GM23338 (cell line): ENCODE results near the gene CASP5. TPM values are rescaled to one million over a fixed set of nuclear protein-coding genes. Genes with fewer than 3 reads are reported as not detected.

Source experiments
- ATAC-seq: fragments of 200-7000 bp; cut with Tn5 transposase; 3 replicates; pipeline ENCODE4 v1.9.1; 2020
- DNase-seq: peaks from one replicate; pipeline ENCODE4 v3.0.0-alpha.2; 2015; ENCODE audit warnings: low spot score
- H2AFZ ChIP-seq: fragments of 200-600 bp; sonication (generic); 2 replicates; pipeline ENCODE4 v1.8.0; 2016; ENCODE audit warnings: antibody characterized with exemption, mild to moderate bottlenecking, moderate library complexity
- H3F3A ChIP-seq: fragments of 200-600 bp; sonication (generic); replicated peaks from 2 replicates; pipeline ENCODE4 v1.8.0; 2017; ENCODE audit warnings: antibody characterized with exemption, mixed run types, low read depth
- H3K27ac ChIP-seq: fragments of 200-600 bp; sonication (generic); 2 replicates; pipeline ENCODE4 v1.6.1; 2016; ENCODE audit warnings: low read depth
- H3K27me3 ChIP-seq: fragments of 200-600 bp; sonication (generic); 2 replicates; pipeline ENCODE4 v1.8.0; 2016; ENCODE audit warnings: mild to moderate bottlenecking, mixed run types, moderate library complexity; ENCODE audit not compliant: insufficient read depth
- H3K36me3 ChIP-seq: fragments of 200-600 bp; sonication (generic); 2 replicates; pipeline ENCODE4 v1.8.0; 2016; ENCODE audit warnings: mild to moderate bottlenecking; ENCODE audit not compliant: insufficient read depth
- H3K4me1 ChIP-seq: fragments of 200-600 bp; sonication (generic); 2 replicates; pipeline ENCODE4 v1.8.0; 2016; ENCODE audit warnings: mild to moderate bottlenecking, moderate library complexity; ENCODE audit not compliant: insufficient read depth
- H3K4me2 ChIP-seq: fragments of 200-600 bp; sonication (generic); 2 replicates; pipeline ENCODE4 v1.7.1; 2017; ENCODE audit warnings: mixed run types
- H3K4me3 ChIP-seq: fragments of 200-600 bp; sonication (generic); 2 replicates; pipeline ENCODE4 v1.6.1; 2016; ENCODE audit warnings: mixed run types
- H3K79me2 ChIP-seq: fragments of 200-600 bp; sonication (generic); replicated peaks from 2 replicates; pipeline ENCODE4 v1.8.0; 2017; ENCODE audit warnings: mild to moderate bottlenecking; ENCODE audit not compliant: insufficient read depth
- H3K9me2 ChIP-seq: fragments of 200-600 bp; sonication (generic); 2 replicates; pipeline ENCODE4 v1.8.0; 2017; ENCODE audit not compliant: insufficient read depth
- H4K20me1 ChIP-seq: fragments of 200-600 bp; sonication (generic); replicated peaks from 2 replicates; pipeline ENCODE4 v1.8.0; 2017; ENCODE audit warnings: mild to moderate bottlenecking; ENCODE audit not compliant: insufficient read depth
- H3K27ac Mint-ChIP-seq: 2 replicates; pipeline ENCODE4 v1.8.0; 2020; ENCODE audit warnings: inconsistent platforms, mild to moderate bottlenecking, moderate library complexity, mixed read lengths
- H3K27me3 Mint-ChIP-seq: 3 replicates; pipeline ENCODE4 v1.8.0; 2022; ENCODE audit warnings: low read depth, mild to moderate bottlenecking, moderate library complexity, mixed read lengths, inconsistent platforms; ENCODE audit not compliant: insufficient read depth, poor library complexity
- H3K36me3 Mint-ChIP-seq: 3 replicates; pipeline ENCODE4 v1.8.0; 2021; ENCODE audit warnings: low read depth, mild to moderate bottlenecking, inconsistent platforms, moderate library complexity, mixed read lengths
- H3K4me1 Mint-ChIP-seq: 3 replicates; pipeline ENCODE4 v1.8.0; 2020; ENCODE audit warnings: mild to moderate bottlenecking, inconsistent platforms, mixed read lengths
- H3K4me3 Mint-ChIP-seq: 3 replicates; pipeline ENCODE4 v1.8.0; 2021; ENCODE audit warnings: moderate library complexity, mild to moderate bottlenecking, inconsistent platforms, mixed read lengths
- H3K9me3 Mint-ChIP-seq: 3 replicates; pipeline ENCODE4 v1.8.0; 2020; ENCODE audit warnings: moderate library complexity, mild to moderate bottlenecking, inconsistent platforms, mixed read lengths
- JUNB ChIP-seq: IDR thresholded peaks from one replicate; pipeline ENCODE4 v1.6.1; 2016; ENCODE audit warnings: antibody characterized with exemption; ENCODE audit not compliant: unreplicated experiment
- NANOG ChIP-seq: IDR thresholded peaks from 2 replicates; pipeline ENCODE4 v1.6.1; 2016; ENCODE audit warnings: antibody characterized with exemption, borderline replicate concordance
- polyA plus RNA-seq: library from polyadenylated mRNA; unstranded; fragments of >200 nt; fragmentation: Nextera tagmentation; extraction: Ambion mirVana; gene quantifications from 2 replicates; pipeline ENCODE4 v1.2.1, GENCODE V29; 2016
- total RNA-seq: library from RNA; depleted of rRNA; stranded (reverse); fragments of >200 nt; shearing (Covaris generic); gene quantifications from 2 replicates; pipeline ENCODE4 v1.2.3, GENCODE V29; 2014
- TF ChIP-seq, protein P1 (sequence below), 2 experiments: fragments of 200-600 bp in 1 of 2; sonication (generic) in 1 of 2; conservative IDR thresholded peaks; 2 replicates each; pipeline versions ENCODE4 v1.5.1 to v1.6.1; 2016 to 2017; ENCODE audit warnings: antibody characterized with exemption in 2 of 2, low read depth in 2 of 2, mild to moderate bottlenecking in 2 of 2, moderate library complexity in 1 of 2
- TF ChIP-seq, protein P2 (sequence below): fragments of 250-450 bp; sonication (Bioruptor Pico); IDR thresholded peaks from 2 replicates; pipeline ENCODE4 v1.5.0; 2020; ENCODE audit warnings: mild to moderate bottlenecking, moderate library complexity

CASP5 gene
- total and polyA plus RNA-seq, 2 experiments from 2014 or later: not detected

DNA sequence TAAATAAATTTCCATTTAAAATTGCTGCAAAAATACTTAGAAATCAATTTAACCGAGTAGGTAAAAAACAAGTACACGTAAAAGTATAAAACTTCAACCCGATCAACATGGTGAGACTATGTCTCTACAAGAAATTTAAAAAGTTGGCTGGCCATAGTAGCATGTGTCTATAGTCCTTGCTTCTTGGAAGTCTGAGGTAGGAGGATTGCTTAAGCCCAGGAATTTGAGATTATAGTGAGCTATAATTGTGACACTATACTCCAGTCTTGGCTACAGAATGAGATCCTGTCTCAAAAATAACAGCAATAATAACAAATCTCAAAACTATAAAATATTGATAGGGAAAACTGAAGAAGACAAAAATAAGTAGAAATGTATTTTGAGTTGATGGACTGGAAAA, 65.7 kb downstream of the CASP5 start (continued):
- TF ChIP-seq, protein P1, sequence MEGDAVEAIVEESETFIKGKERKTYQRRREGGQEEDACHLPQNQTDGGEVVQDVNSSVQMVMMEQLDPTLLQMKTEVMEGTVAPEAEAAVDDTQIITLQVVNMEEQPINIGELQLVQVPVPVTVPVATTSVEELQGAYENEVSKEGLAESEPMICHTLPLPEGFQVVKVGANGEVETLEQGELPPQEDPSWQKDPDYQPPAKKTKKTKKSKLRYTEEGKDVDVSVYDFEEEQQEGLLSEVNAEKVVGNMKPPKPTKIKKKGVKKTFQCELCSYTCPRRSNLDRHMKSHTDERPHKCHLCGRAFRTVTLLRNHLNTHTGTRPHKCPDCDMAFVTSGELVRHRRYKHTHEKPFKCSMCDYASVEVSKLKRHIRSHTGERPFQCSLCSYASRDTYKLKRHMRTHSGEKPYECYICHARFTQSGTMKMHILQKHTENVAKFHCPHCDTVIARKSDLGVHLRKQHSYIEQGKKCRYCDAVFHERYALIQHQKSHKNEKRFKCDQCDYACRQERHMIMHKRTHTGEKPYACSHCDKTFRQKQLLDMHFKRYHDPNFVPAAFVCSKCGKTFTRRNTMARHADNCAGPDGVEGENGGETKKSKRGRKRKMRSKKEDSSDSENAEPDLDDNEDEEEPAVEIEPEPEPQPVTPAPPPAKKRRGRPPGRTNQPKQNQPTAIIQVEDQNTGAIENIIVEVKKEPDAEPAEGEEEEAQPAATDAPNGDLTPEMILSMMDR (conservative IDR thresholded peaks at IDR 0.05; ENCODE audit: low read depth in 2 of 2): no peak
- TF ChIP-seq JUNB (no peak), NANOG (no peak)

DNA sequence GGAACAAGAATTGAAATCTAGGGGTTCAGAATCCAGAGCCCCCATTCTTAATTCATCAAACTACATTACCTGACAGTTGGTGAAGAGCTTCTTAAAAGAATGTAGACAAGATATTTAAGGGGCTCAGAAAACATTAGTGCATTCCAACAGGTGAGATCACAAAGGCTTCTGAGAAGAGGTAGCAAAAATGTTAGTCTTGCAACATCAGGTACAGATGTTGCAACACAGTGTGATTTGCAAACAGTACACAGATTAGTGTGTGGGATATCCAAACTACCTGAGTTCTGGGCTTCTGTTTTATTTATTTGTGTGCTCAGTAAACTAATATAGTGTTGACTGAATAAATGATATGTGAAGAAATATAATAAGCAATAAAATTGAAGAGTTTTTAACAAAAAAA, 66.4 kb downstream of the CASP5 start:
- no peaks in the 10 kb centered on the region for H3K27me3 Mint-ChIP-seq
- H3K36me3 ChIP-seq: no peaks in the 10 kb centered on the region
- no peaks in the 10 kb centered on the region for H3K27me3 ChIP-seq
- TF ChIP-seq, protein P1 (conservative IDR thresholded peaks at IDR 0.05; ENCODE audit: low read depth in 2 of 2): no peak
- TF ChIP-seq, protein P2, sequence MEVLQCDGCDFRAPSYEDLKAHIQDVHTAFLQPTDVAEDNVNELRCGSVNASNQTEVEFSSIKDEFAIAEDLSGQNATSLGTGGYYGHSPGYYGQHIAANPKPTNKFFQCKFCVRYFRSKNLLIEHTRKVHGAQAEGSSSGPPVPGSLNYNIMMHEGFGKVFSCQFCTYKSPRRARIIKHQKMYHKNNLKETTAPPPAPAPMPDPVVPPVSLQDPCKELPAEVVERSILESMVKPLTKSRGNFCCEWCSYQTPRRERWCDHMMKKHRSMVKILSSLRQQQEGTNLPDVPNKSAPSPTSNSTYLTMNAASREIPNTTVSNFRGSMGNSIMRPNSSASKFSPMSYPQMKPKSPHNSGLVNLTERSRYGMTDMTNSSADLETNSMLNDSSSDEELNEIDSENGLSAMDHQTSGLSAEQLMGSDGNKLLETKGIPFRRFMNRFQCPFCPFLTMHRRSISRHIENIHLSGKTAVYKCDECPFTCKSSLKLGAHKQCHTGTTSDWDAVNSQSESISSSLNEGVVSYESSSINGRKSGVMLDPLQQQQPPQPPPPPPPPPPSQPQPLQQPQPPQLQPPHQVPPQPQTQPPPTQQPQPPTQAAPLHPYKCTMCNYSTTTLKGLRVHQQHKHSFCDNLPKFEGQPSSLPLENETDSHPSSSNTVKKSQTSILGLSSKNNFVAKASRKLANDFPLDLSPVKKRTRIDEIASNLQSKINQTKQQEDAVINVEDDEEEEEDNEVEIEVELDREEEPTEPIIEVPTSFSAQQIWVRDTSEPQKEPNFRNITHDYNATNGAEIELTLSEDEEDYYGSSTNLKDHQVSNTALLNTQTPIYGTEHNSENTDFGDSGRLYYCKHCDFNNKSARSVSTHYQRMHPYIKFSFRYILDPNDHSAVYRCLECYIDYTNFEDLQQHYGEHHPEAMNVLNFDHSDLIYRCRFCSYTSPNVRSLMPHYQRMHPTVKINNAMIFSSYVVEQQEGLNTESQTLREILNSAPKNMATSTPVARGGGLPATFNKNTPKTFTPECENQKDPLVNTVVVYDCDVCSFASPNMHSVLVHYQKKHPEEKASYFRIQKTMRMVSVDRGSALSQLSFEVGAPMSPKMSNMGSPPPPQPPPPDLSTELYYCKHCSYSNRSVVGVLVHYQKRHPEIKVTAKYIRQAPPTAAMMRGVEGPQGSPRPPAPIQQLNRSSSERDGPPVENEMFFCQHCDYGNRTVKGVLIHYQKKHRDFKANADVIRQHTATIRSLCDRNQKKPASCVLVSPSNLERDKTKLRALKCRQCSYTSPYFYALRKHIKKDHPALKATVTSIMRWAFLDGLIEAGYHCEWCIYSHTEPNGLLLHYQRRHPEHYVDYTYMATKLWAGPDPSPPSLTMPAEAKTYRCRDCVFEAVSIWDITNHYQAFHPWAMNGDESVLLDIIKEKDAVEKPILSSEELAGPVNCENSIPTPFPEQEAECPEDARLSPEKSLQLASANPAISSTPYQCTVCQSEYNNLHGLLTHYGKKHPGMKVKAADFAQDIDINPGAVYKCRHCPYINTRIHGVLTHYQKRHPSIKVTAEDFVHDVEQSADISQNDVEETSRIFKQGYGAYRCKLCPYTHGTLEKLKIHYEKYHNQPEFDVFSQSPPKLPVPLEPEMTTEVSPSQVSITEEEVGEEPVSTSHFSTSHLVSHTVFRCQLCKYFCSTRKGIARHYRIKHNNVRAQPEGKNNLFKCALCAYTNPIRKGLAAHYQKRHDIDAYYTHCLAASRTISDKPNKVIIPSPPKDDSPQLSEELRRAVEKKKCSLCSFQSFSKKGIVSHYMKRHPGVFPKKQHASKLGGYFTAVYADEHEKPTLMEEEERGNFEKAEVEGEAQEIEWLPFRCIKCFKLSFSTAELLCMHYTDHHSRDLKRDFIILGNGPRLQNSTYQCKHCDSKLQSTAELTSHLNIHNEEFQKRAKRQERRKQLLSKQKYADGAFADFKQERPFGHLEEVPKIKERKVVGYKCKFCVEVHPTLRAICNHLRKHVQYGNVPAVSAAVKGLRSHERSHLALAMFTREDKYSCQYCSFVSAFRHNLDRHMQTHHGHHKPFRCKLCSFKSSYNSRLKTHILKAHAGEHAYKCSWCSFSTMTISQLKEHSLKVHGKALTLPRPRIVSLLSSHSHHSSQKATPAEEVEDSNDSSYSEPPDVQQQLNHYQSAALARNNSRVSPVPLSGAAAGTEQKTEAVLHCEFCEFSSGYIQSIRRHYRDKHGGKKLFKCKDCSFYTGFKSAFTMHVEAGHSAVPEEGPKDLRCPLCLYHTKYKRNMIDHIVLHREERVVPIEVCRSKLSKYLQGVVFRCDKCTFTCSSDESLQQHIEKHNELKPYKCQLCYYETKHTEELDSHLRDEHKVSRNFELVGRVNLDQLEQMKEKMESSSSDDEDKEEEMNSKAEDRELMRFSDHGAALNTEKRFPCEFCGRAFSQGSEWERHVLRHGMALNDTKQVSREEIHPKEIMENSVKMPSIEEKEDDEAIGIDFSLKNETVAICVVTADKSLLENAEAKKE (CRISPR knock-in tag): no peak
- ATAC-seq (no peak), DNase-seq (peak; percentile 9)
- no peak overlapping the region for H2AFZ ChIP-seq
- H3K4me3 Mint-ChIP-seq: no peak overlapping the region
- H3K9me2 ChIP-seq: peaks cover 11% of the 10 kb centered on the region; the same call in 1 of the 2 replicates
- no peak overlapping the region for H3K4me2 ChIP-seq
- no peaks in the 10 kb centered on the region for H3K36me3 Mint-ChIP-seq
- no peak overlapping the region for H3K27ac ChIP-seq
- H3F3A ChIP-seq: no peaks in the 10 kb centered on the region
- no peaks in the 10 kb centered on the region for H3K4me1 Mint-ChIP-seq
- no peaks in the 10 kb centered on the region for H4K20me1 ChIP-seq
- no peaks in the 10 kb centered on the region for H3K79me2 ChIP-seq
- H3K27ac Mint-ChIP-seq: no peak overlapping the region
- no peaks in the 10 kb centered on the region for H3K9me3 Mint-ChIP-seq
- no peaks in the 10 kb centered on the region for H3K4me1 ChIP-seq
- no peak overlapping the region for H3K4me3 ChIP-seq
